ENCODE measurements around the gene LACTB. TPM values are rescaled to one million over a fixed set of nuclear protein-coding genes. Genes with fewer than 3 reads are reported as not detected.

The LACTB gene
- total RNA-seq, 4 donors from 2014 or later = 15.6 to 20.8 (median 17.3) TPM

DNA sequence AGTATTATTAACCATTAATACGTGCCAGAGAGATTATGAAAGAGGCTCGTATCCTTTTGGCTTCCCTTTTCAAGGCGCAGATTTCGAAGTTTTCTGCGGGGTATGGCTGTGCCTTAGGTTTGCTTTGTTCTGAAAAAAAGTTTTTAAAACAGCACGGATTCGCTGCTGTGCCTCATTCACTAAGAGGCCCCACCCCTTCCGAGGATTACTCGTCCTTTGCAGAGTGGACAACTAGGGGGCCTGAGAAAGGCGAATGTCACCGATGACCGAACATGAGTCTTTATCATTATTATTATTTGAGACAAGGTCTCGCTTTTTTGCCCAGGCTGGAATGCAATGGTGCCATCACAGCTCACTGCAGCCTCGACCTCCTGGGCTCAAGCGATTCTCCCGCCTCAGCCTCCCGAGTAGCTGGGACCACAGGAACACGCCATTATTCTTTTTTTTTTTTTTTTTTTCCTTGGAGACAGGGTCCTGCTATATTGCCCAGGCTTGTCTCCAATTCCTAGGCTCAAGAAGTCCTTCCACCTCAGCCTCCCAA lies 36.3 kb downstream of the LACTB start:
- H3K9me3 ChIP-seq = no peaks in the 10 kb centered on the region
- peak overlapping the region; percentile 73 to 75 for H3K4me3 ChIP-seq
- TF ChIP-seq POLR2A (IDR thresholded peaks at IDR 0.05) = no peak
- TF ChIP-seq, protein P1, sequence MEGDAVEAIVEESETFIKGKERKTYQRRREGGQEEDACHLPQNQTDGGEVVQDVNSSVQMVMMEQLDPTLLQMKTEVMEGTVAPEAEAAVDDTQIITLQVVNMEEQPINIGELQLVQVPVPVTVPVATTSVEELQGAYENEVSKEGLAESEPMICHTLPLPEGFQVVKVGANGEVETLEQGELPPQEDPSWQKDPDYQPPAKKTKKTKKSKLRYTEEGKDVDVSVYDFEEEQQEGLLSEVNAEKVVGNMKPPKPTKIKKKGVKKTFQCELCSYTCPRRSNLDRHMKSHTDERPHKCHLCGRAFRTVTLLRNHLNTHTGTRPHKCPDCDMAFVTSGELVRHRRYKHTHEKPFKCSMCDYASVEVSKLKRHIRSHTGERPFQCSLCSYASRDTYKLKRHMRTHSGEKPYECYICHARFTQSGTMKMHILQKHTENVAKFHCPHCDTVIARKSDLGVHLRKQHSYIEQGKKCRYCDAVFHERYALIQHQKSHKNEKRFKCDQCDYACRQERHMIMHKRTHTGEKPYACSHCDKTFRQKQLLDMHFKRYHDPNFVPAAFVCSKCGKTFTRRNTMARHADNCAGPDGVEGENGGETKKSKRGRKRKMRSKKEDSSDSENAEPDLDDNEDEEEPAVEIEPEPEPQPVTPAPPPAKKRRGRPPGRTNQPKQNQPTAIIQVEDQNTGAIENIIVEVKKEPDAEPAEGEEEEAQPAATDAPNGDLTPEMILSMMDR (IDR thresholded peaks at IDR 0.05) = peak in 2 of 4 experiments; percentile 8 to 29
- H3K36me3 ChIP-seq = peaks cover 0 to 26% of the 10 kb centered on the region in 2 donors
- WGBS, 2 donors (ENCODE audit: low coverage in 1 of 2) = 1 to 10% methylated on average over 17 to 18 of the region's 18 CpGs
- peak; percentile 67 for ATAC-seq
- peak overlapping the region; percentile 84 to 97 (median 94) for H3K27ac ChIP-seq
- H3K4me1 ChIP-seq = peaks cover 0 to 34% (median 0%) of the 10 kb centered on the region in 3 donors
- no peaks in the 10 kb centered on the region for H3K27me3 ChIP-seq

DNA sequence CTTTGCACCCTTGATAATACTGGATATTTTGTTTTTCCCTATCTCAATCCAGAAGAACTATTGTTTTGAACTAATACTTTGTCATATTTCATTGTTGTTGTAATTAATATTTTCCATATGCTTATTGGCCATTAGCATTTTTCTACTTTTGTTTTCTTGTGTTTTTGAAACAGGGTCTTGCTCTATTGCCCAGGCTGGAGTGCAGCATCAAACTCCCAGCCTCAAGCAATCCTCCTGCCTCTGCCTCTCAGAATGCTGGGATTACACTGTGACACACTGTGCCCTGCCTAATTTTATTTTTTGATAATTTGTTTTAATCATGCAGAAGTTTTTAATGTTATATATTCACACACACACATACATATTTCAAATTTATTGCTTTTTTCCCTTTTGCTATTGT lies 39.0 kb downstream of the LACTB start:
- Histone ChIP-seq H3K36me3 (no peaks in the 10 kb centered on the region), H3K4me3 (no peak overlapping the region), H3K4me1 (peaks cover 0 to 18% (median 0%) of the 10 kb centered on the region in 3 donors), H3K9me3 (no peaks in the 10 kb centered on the region), H3K27ac (no peak overlapping the region), H3K27me3 (no peaks in the 10 kb centered on the region)
- ATAC-seq = no peak
- no peak for TF ChIP-seq EP300 (IDR thresholded peaks at IDR 0.05)
- TF ChIP-seq, protein P1 (IDR thresholded peaks at IDR 0.05) = no peak
- TF ChIP-seq POLR2A (IDR thresholded peaks at IDR 0.05) = no peak
- TF ChIP-seq POLR2AphosphoS5 (IDR thresholded peaks at IDR 0.05) = no peak

DNA sequence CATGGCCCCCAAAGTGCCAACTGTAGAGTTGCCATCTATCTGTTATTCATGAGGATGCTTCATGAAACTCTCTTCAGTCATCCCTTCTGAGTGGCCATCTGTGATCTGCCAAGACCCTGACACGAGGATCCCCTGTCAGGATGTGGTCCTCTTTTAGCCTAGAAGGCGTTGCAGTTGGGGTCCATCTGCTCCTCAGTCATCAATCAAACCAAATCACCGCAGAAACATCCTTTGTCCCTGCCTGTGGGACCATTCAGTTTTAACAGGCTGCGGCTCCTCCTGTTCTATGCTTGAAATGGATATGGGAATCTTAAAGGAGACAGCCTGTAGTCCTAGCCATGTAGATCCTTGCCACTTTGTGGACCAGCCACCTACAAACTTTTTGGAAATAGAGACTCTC lies 41.6 kb downstream of the LACTB start:
- 67 to 80% methylated on average over 1 to 3 of the region's 4 CpGs for WGBS, 2 donors (ENCODE audit: low coverage in 1 of 2)

DNA sequence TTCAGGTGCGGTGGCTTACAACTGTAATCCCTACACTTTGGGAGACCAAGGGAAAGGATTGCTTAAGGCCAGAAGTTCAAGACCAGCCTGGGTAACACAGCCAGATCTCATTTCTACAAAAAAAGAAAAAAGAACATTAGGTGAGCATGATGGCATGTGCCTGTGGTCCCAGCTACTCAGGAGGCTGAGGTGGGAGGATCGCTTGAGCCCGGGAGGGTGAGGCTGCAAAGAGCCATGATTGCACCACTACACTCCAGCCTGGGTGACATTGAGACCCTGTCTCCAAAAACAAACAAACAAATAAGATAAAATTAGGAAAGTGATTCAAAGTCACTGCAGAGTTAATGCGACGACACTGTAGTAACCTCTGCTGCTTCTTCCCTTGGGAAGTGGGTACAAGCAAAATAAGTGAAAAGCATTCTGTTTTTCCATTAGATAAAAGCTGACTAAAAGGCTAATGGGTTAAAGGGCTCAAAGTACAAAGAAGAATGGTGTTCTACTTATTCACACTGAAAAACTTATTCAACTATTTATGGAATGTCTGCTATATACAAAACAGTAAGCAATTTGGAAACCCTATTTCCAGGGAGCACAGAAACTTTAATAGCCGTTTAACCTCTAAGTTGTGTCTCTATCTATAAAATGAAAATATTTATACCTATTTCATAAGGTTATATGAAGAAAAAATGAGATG lies 43.7 kb downstream of the LACTB start:
- TF ChIP-seq POLR2A (IDR thresholded peaks at IDR 0.05) = no peak
- TF ChIP-seq, protein P1 (IDR thresholded peaks at IDR 0.05) = no peak
- no peak for TF ChIP-seq EP300 (IDR thresholded peaks at IDR 0.05)
- no peak for TF ChIP-seq POLR2AphosphoS5 (IDR thresholded peaks at IDR 0.05)
- 47 to 85% methylated on average over 3 to 6 of the region's 6 CpGs for WGBS, 2 donors (ENCODE audit: low coverage in 1 of 2)
- ATAC-seq = no peak

More for the DNA sequence above, 41.6 kb downstream of the LACTB start:
- no peaks in the 10 kb centered on the region for H3K27me3 ChIP-seq
- H3K9me3 ChIP-seq = no peaks in the 10 kb centered on the region
- no peaks in the 10 kb centered on the region for H3K36me3 ChIP-seq
- no peak overlapping the region for H3K4me3 ChIP-seq
- peaks cover 0 to 13% (median 0%) of the 10 kb centered on the region in 3 donors for H3K4me1 ChIP-seq
- H3K27ac ChIP-seq = no peak overlapping the region
- TF ChIP-seq POLR2AphosphoS5 (IDR thresholded peaks at IDR 0.05) = no peak
- TF ChIP-seq, protein P1 (IDR thresholded peaks at IDR 0.05) = no peak
- TF ChIP-seq POLR2A (IDR thresholded peaks at IDR 0.05) = no peak
- TF ChIP-seq EP300 (IDR thresholded peaks at IDR 0.05) = no peak
- ATAC-seq = no peak

DNA sequence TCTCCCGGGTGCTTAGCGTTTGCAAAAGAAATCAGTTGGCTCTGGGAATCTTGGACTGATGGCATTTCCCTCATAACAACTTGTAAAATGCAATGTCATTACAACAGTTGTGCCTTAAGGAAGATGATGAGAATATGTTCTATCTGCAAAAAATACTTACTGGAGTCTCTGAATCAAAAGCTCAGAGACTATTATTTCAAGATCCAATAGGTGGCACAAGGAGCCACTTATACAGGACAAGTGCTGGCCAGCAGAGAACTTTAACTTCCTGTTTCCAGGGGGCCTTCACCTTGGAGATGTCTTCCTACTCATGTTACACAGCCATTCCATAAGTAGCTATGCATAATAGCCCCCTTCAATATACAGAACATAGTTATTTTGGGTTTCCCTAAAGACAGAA lies 44.6 kb downstream of the LACTB start:
- Histone ChIP-seq H3K4me3 (no peak overlapping the region), H3K27ac (no peak overlapping the region), H3K36me3 (no peaks in the 10 kb centered on the region), H3K4me1 (peaks cover 0 to 8% (median 0%) of the 10 kb centered on the region in 3 donors), H3K27me3 (no peaks in the 10 kb centered on the region), H3K9me3 (no peaks in the 10 kb centered on the region)
- no peak for ATAC-seq
- TF ChIP-seq, protein P1 (IDR thresholded peaks at IDR 0.05) = no peak
- TF ChIP-seq POLR2AphosphoS5 (IDR thresholded peaks at IDR 0.05) = no peak
- TF ChIP-seq POLR2A (IDR thresholded peaks at IDR 0.05) = no peak
- 90 to 100% methylated on average over 2 of the region's 2 CpGs for WGBS, 2 donors (ENCODE audit: low coverage in 1 of 2)

More for the DNA sequence above, 43.7 kb downstream of the LACTB start:
- Histone ChIP-seq H3K36me3 (no peaks in the 10 kb centered on the region), H3K27ac (no peak overlapping the region), H3K4me1 (peaks cover 0 to 8% (median 0%) of the 10 kb centered on the region in 3 donors), H3K9me3 (no peaks in the 10 kb centered on the region), H3K27me3 (no peaks in the 10 kb centered on the region), H3K4me3 (no peak overlapping the region)

Measured in gastroesophageal sphincter (tissue), 4 donors.